Measurements from ENCODE around the gene PACSIN1. TPM values are rescaled to one million over a fixed set of nuclear protein-coding genes. Genes with fewer than 3 reads are reported as not detected.

PACSIN1 gene
- total RNA-seq, 4 donors from 2014 or later: 0.08 to 0.42 (median 0.10) TPM; not detected in 1

DNA sequence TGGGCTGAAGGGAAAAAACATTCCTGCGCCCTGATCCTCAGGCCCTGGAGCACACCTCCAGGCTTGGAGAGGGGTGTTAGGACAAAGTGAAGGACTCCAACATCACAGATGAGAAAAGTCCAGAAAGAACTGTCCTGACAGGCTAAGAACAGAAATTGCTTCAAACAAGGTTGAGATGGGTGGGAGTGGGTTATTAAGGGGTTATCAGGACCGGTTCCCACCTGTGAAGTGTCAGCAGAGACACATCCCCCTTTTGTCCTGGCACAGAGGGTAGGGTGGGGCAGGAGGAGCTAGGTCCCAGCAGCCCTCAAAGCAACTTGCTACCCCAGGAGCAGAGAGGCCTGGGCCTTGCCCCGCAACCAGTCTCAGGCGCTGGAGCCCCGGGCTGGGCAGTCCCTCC lies 86.7 kb downstream of the PACSIN1 start:
- TF ChIP-seq, protein P1, sequence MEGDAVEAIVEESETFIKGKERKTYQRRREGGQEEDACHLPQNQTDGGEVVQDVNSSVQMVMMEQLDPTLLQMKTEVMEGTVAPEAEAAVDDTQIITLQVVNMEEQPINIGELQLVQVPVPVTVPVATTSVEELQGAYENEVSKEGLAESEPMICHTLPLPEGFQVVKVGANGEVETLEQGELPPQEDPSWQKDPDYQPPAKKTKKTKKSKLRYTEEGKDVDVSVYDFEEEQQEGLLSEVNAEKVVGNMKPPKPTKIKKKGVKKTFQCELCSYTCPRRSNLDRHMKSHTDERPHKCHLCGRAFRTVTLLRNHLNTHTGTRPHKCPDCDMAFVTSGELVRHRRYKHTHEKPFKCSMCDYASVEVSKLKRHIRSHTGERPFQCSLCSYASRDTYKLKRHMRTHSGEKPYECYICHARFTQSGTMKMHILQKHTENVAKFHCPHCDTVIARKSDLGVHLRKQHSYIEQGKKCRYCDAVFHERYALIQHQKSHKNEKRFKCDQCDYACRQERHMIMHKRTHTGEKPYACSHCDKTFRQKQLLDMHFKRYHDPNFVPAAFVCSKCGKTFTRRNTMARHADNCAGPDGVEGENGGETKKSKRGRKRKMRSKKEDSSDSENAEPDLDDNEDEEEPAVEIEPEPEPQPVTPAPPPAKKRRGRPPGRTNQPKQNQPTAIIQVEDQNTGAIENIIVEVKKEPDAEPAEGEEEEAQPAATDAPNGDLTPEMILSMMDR (IDR thresholded peaks at IDR 0.05): no peak
- TF ChIP-seq POLR2A (IDR thresholded peaks at IDR 0.05): no peak
- DNase-seq (ENCODE audit: low spot score in 2 of 2): no peak
- H3K4me3 ChIP-seq (ENCODE audit: low read depth, poor library complexity, severe bottlenecking): no peak overlapping the region
- 73 to 81% methylated on average over 3 to 5 of the region's 5 CpGs for WGBS, 2 donors
- intact Hi-C loops (cut with DNase I; ENCODE audit: low total_unique reads): no loop called here

DNA sequence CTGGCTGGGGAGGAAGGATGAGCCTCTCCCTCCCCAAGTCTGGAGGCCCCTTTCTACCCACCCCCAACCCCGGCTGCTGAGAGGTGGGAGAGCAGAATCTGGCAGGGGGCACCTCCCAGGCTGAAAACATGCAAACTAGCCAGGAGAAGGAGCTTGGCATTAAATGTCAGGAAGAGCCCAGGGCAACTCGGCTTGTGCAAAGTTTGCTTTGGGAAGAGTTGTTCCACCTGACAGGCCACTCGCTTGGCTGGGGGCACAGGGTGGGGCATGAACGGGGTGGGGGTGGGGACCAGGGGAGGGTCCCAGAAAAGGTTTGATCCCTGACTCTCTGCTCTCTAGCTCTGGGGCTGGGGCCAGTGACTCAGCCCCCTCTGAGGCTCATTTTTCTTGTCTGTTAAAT lies 87.3 kb downstream of the PACSIN1 start:
- 50 to 68% methylated on average over 3 to 4 of the region's 4 CpGs for WGBS, 2 donors
- no peak overlapping the region for H3K4me3 ChIP-seq (ENCODE audit: low read depth, poor library complexity, severe bottlenecking)

DNA sequence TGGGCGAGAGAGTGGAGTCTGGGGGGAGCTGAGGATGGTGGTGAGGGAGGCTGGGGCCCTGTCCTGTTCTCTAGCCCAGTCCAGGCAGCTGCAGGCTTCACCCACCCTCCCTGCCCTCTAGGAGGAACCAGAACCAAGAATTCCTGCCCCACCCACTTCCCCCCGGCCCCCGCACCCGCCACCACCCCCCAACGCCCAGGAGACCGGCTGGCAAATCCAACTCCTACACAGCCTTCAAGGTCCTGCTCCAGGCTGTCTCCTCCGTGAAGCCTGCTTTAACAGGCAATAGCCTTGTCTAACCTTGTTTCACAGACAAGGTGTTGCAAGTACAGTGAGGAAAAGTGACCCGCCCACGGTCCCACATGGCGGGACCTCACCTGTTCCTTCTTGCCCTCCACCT lies 87.9 kb downstream of the PACSIN1 start:
- WGBS, 2 donors: 44 to 76% methylated on average over 5 to 10 of the region's 10 CpGs

More for the DNA sequence above, 87.3 kb downstream of the PACSIN1 start:
- intact Hi-C loops (cut with DNase I; ENCODE audit: low total_unique reads): no loop called here
- DNase-seq (ENCODE audit: low spot score in 2 of 2): no peak
- no peak for TF ChIP-seq POLR2A (IDR thresholded peaks at IDR 0.05)
- TF ChIP-seq, protein P1 (IDR thresholded peaks at IDR 0.05): no peak

DNA sequence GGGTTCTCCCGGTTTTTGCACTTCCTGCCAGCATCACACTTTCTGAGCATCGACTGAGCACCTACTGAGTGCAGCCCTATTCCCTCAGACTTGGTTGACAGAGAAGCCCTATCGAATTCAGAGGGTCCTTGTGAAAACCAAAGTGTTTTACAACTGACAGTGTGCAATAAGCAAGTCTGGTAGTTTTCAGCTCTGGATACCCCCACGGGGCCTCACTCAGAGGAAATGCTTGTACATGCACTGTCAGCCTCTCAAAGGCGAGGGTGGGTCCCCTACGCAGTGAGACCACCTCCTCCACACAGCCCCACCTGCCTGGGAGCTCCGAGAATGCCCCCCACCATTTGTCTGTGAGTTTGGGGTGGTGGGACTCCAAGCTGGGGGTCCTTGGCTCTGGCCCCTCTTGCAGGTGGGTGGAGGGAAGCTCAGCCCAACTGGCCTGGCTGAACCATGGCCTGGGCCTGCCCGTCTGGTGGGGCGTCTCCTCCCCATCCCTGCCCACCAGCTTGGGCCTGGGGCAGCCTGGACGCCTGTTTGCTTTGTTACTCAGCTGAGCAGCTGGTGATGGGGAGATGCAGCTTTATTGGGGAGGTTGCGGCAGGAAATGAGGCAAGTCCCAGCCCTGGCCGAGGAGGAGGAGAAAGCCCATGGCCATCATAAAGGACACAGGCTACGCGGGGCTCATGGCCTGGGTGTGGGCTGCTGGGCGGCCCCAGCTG lies 88.6 kb downstream of the PACSIN1 start:
- no peak overlapping the region for H3K4me3 ChIP-seq (ENCODE audit: low read depth, poor library complexity, severe bottlenecking)

More for the DNA sequence above, 87.9 kb downstream of the PACSIN1 start:
- intact Hi-C loops (cut with DNase I; ENCODE audit: low total_unique reads): no loop called here
- DNase-seq (ENCODE audit: low spot score in 2 of 2): no peak
- TF ChIP-seq POLR2A (IDR thresholded peaks at IDR 0.05): no peak
- TF ChIP-seq, protein P1 (IDR thresholded peaks at IDR 0.05): no peak
- H3K4me3 ChIP-seq (ENCODE audit: low read depth, poor library complexity, severe bottlenecking): no peak overlapping the region

DNA sequence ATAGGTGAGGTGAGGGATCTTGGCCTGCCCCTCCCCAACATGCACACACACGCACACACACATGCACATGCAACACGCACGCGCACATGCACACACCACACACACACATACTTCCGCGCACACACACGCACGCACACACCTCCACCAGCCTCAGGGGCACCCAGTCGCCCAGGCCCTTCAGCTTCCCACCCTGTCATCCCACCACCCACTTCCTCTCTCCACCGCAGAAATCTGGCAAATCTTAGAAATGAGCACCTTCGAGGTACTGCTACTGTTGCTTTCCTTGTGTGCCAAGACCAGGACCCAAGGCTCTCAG lies 89.1 kb downstream of the PACSIN1 start:
- WGBS, 2 donors: 78 to 82% methylated on average over 11 of the region's 11 CpGs
- TF ChIP-seq, protein P1 (IDR thresholded peaks at IDR 0.05): no peak
- TF ChIP-seq POLR2A (IDR thresholded peaks at IDR 0.05): no peak
- intact Hi-C loops (cut with DNase I; ENCODE audit: low total_unique reads): no loop called here
- H3K4me3 ChIP-seq (ENCODE audit: low read depth, poor library complexity, severe bottlenecking): no peak overlapping the region
- no peak for DNase-seq (ENCODE audit: low spot score in 2 of 2)

More for the DNA sequence above, 88.6 kb downstream of the PACSIN1 start:
- TF ChIP-seq, protein P1 (IDR thresholded peaks at IDR 0.05): no peak
- TF ChIP-seq POLR2A (IDR thresholded peaks at IDR 0.05): no peak
- intact Hi-C loops (cut with DNase I; ENCODE audit: low total_unique reads): no loop called here
- WGBS, 2 donors: 42% methylated on average over 14 of the region's 15 CpGs
- DNase-seq (ENCODE audit: low spot score in 2 of 2): no peak

DNA sequence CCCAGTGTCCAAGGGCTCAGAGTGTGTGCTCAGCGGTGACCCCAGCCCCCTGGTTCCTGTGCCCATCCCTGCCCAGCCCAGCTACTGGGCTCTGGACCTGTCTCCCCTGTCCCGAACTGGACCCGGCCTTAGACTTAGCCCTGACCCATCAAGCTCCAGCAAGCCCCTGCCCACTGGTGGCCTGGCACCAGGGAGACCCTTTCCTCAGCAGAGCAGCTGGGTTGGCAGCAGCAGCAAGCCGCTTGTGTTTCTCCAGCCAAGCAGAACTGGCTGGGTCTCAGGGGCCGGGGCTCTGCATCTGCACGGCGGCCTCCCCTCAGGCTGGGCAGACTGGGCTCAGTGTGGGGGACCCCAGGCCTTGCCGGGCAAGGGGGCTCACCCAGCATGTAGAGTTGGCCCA lies 89.5 kb downstream of the PACSIN1 start:
- no peak overlapping the region for H3K4me3 ChIP-seq (ENCODE audit: low read depth, poor library complexity, severe bottlenecking)
- DNase-seq (ENCODE audit: low spot score in 2 of 2): no peak
- TF ChIP-seq POLR2A (IDR thresholded peaks at IDR 0.05): no peak
- TF ChIP-seq, protein P1 (IDR thresholded peaks at IDR 0.05): no peak
- intact Hi-C loops (cut with DNase I; ENCODE audit: low total_unique reads): no loop called here
- WGBS, 2 donors: 79 to 84% methylated on average over 8 of the region's 8 CpGs
